Epithelial cell of proximal tubule (primary cell): ENCODE results near the gene TLK1. TPM values are rescaled to one million over a fixed set of nuclear protein-coding genes. Genes with fewer than 3 reads are reported as not detected.
"Not testable (repeated sequence)": the region's sequence is repeated elsewhere in the genome, so short reads cannot be mapped to it uniquely, and the experiment has no call there.

Experiments used
- DNase-seq: peaks from one replicate; pipeline ENCODE4 v3.0.0-alpha.2; 2011; ENCODE audit warnings: low read depth
- H3K4me3 ChIP-seq: 2 replicates; pipeline ENCODE4 v1.5.1; 2011; ENCODE audit warnings: low read depth, mild to moderate bottlenecking, low read length
- total RNA-seq: library from RNA; depleted of rRNA; stranded (reverse); fragments of >200 nt; gene quantifications from 2 replicates; pipeline ENCODE4 v1.2.3, GENCODE V29; 2015
- TF ChIP-seq, protein P1 (sequence below): conservative IDR thresholded peaks from 2 replicates; pipeline ENCODE4 v1.5.1; 2012; ENCODE audit warnings: low read depth, mild to moderate bottlenecking, low read length

Gene TLK1
- total RNA-seq, 1 donor from 2014 or later = 10.7 TPM

GRCh38 chr2:171100370-171100769, 60.3 kb downstream of the TLK1 start:
- no peak for DNase-seq
- TF ChIP-seq, protein P1, sequence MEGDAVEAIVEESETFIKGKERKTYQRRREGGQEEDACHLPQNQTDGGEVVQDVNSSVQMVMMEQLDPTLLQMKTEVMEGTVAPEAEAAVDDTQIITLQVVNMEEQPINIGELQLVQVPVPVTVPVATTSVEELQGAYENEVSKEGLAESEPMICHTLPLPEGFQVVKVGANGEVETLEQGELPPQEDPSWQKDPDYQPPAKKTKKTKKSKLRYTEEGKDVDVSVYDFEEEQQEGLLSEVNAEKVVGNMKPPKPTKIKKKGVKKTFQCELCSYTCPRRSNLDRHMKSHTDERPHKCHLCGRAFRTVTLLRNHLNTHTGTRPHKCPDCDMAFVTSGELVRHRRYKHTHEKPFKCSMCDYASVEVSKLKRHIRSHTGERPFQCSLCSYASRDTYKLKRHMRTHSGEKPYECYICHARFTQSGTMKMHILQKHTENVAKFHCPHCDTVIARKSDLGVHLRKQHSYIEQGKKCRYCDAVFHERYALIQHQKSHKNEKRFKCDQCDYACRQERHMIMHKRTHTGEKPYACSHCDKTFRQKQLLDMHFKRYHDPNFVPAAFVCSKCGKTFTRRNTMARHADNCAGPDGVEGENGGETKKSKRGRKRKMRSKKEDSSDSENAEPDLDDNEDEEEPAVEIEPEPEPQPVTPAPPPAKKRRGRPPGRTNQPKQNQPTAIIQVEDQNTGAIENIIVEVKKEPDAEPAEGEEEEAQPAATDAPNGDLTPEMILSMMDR = no peak
- H3K4me3 ChIP-seq = no peak overlapping the region

DNA sequence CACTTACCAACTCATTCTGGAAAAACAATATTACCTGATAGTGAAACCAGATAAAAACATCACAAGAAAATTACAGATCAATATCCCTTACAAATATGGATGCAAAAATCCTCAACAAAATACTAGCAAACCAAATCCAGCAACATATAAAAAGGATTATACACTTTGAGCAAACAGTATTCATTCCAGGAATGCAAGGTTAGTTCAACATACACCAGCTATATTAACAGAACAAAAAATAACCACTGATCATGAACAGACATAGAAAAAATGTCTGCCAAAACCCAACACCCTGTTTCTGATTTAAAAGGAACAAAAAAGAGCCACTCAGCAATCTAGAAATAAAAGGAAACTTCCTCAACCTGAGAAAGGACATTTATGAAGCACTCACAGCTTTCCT, 62.1 kb downstream of the TLK1 start:
- TF ChIP-seq, protein P1 = no peak
- DNase-seq = no peak
- H3K4me3 ChIP-seq = no peak overlapping the region

- TF ChIP-seq, protein P1 = no peak
Measured at GRCh38 chr2:171095014-171095582, 65.6 kb downstream of the TLK1 start.

GRCh38 chr2:171091517-171091916, 69.2 kb downstream of the TLK1 start:
- not testable (repeated sequence) for H3K4me3 ChIP-seq, DNase-seq

More at GRCh38 chr2:171095014-171095582, 65.6 kb downstream of the TLK1 start:
- no peak overlapping the region for H3K4me3 ChIP-seq
- DNase-seq = no peak

GRCh38 chr2:171089489-171089888, 71.2 kb downstream of the TLK1 start:
- TF ChIP-seq, protein P1 = no peak
- no peak for DNase-seq
- H3K4me3 ChIP-seq = no peak overlapping the region

- no peak overlapping the region for H3K4me3 ChIP-seq
- DNase-seq = no peak
- TF ChIP-seq, protein P1 = no peak
Measured at GRCh38 chr2:171088057-171088834, 72.4 kb downstream of the TLK1 start.

DNA sequence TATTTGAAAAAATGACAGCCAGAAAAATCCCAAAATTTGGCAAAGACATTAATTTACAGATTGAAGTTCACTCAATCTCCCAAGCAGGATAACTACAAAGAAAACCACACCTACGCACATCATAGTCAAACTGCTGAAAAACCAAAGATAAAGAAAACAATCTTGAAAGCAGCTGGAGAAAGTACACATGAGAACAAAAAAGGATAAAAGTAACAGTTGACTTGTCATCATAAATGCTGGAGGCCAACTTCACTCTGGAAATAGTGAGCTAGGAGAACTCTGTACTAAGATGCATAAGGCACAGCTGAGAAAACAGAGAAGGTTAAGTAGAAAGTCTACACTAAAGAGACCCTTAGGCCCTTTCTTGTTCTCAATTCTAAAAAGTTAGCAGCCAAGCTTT, 73.1 kb downstream of the TLK1 start:
- no peak overlapping the region for H3K4me3 ChIP-seq
- DNase-seq = no peak
- TF ChIP-seq, protein P1 = no peak
